ENCODE results near the gene PRPF40A. TPM values are rescaled to one million over a fixed set of nuclear protein-coding genes. Genes with fewer than 3 reads are reported as not detected.

The PRPF40A gene
- polyA plus RNA-seq, 12 donors: 66.3 to 140 (median 78.4) TPM; not detected in 1

DNA sequence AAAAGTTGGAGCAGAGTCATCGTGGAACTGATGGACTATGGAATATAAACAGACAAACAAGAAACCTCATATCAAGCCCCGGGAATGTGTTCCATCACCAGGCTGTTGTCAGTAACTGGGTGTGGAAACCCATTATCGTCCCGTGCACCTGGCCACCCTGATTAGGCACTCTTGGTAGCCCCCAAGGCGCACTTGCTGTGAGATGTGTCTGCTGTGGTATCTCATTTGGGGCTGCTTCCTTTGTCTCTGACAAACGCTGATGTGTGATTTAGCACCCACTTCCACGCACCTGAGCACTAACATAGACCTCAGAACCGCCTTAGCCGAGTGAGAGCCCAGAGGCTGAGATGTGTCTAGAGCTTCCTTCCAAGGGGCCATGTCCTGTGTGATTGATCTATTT, 96.3 kb downstream of the PRPF40A start:
- DNase-seq: no peak

DNA sequence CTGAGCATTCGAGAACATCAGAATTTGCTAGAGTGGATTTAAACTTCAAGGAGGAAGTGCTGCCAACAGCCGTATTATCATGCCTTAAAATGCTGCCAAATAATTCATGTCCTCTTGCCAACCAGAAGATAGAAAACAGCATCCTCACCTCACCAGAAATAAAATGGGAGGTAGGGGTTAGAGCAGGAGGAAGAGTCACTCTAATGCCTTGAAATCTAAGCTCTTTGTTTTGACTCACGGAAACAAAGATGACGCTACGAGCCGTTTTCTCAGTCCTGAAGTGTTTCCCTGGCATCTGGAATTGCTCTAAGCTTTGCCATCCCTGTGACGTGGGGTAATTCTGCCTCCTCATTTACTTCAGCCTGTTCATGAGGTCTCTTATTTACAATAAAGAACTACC, 97.1 kb downstream of the PRPF40A start:
- DNase-seq: no peak

DNA sequence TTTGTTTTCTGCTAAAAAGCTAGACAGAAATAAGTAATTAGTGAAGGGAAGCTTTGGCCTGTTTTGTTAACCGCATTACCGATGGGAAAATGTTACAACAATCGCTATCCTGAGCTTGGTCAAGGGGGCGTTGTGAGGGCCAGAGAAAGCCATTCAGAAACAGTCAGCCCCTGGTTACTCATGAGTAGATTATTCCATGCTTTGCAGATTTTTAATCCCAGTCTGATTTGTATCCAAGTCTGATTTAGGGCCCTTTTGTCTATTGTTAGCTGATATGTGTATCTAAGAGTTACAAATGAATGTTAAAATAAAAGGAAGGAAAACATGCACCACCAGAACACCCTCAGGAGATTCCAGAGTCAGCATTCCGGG, 99.1 kb downstream of the PRPF40A start:
- DNase-seq: no peak

DNA sequence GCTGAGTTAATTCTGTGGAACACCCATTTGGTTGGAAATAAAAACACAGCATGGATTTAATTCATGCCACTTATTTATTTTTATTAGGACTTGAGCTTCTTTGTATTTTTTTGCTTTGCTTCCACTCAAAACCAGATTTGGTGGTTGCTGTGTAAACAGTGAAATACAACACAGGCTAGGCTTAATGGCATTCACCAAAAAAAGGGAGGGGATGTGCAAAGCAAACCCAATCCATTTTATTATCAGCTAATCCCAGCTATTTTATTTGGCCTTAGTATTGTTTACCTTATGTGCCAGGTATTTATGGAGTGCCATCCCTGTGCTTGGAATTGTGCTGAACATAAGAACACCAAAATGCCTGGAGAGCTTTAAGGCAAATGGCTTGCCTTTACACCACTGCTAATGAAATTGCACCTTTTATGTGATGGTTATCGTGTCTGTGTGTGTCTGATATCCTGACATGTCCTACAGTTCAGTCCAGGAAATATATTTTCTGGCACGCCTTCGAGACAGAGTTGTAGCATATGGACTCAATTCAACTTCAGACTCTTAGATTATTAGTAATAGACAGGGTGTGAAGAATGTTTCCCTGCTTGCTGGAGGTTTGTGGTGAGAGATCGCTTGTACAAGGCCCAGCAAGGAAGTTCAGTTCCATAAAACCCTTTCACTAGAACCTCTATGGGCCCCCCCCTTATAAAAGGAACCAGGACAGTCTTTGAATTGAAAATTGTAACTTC, 99.6 kb downstream of the PRPF40A start:
- no peak for DNase-seq

DNA sequence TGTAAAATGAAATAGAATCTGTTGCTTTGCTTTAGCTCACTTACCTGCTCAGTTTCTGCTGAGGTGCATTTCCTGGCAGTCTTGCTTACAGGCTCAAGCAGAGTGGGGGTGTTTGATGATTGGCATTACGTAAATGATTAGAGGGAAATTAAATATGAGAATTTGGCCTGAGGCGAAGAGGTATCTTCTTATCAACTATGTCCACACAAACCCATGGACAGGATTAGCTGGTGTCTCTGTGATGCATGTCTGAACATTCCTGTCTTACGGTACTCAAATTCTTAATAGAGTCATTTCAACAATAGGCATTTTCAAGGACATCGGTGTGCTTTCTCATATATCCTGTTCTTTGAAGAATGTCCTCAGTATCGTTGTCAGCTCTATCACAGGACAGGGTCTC, 102.1 kb downstream of the PRPF40A start:
- DNase-seq: no peak

DNA sequence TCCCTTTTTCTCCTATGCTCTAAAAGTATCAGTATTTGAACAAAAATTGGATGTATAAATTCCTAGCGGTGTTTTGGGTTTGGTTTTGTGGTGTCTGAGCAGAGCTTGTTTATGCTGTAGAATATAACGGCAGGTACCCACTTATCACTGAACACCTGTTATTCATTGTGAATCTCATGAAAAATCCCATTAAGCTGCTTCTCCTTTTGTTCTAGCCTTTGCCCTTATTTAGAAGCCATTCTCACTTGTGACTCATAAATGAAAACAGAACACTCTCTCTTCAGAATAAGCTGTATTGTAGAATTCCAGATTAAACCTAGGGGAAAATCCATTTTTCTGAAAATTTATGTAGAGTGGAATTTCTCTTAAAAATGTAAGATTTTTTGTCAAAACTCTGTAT, 104.0 kb downstream of the PRPF40A start:
- no peak for DNase-seq

DNA sequence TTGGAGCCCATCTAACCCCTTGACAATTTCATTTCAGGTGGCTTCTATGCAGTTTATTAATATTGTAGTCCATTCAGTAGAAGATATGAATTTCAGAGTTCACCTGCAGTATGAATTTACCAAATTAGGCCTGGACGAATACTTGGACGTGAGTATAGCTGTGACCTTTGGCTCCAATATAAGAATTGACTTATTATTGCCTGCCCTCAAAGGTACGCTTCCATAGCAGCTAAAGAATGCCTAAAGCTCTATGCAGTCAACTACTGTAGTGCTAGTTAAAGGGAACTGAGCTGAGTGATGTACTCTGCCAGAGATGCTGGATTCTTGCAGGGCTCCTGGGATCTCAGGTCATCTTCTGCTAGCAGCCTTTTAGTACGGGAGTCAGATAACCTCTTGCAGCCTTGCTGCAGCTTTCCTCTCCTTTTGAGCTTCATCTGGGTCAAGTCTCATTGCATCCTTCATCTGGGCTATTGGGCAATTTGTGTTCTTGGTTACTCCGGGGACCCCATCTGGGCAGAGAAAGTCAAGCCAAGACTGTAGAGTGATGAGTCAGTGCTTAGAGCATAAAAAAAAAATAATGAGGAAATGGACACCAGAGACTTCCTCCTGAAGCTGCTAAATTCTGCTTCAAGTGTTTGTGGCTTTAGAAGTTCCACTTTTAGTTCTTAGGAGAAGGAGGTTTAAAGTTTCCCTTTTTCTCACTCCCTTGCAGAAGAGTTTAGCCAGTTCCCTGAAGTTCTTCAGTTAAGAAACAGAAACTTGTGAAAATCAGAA, 105.6 kb downstream of the PRPF40A start:
- DNase-seq: peak; percentile 42

DNA sequence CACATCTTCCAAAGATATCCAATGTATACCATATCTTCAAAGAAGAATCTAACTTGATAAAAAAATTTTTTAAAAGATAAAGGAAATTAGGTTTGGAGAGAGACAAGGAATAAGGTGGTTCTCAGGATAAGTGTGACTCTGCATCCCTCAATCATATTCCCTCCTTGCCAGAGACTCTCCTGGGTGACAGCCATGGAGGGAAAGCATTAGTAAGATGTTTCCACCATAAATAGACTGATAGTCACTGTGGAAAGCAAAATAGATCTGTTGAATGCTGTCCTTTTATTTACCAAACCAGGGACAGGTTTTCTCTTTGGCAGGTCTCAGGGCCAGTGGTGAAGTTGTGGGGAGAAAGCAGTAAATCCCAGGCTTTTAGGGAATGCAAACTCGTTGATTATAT, 107.6 kb downstream of the PRPF40A start:
- DNase-seq: no peak

DNA sequence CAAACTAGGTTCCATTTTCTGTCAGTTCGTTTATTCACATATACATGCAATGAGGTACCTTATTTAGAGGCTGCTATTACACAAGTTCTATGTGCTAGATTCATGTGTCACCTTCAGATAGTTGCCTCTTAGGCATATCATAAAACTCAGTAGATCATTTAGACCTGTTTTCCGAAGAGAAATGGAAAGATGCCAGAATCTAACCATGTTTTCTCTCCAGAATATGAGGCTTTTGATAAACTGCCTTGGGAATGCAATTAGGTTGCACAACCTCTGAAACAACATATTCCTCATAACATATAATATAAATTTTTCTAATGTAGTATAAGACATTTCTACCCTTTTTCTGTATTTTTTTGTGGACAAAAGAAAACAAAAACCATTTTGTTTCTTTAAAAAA, 108.1 kb downstream of the PRPF40A start:
- no peak for DNase-seq

DNA sequence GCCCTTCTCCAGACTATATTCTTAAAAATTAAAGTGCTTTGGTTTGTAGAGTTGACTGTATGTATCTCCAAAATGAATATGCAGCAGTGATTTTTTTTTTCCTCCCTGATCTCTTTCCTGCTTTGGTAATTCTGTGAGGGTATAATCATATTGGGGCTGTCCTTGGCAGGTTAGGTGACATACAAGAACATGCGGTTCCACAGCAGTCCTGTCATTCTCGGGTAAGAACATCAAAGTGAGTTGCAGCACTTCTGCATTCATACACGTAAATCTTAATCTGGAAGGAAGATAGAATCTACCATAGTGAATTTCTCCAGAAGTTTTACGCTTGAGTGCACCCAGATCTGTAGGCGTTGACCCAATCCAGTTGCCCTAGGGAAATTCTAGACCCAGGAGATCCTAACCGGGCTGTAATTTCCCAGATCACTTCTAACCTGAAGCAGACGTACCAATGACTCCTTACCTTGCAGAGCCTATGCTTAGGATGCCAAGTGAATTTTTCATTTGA, 109.4 kb downstream of the PRPF40A start:
- no peak for DNase-seq

DNA sequence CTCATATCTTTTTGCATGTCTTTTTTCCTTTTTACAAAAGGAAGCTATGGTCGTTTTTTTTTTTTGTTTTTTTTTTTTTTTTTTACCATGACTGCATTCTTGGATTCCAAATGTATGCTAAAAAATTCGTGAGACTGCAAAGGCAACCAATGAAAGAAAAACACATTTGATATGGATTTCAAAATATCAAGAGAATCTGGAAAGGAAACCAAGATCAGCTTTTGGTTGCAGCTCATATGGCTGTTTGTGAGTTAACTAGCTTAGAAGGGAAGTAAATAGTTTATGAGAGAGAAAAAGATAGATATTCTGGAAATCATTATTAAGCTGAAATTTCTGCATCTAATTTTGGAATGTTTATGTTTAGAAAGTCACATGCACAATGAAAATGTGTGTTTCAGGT, 110.3 kb downstream of the PRPF40A start:
- DNase-seq: no peak

DNA sequence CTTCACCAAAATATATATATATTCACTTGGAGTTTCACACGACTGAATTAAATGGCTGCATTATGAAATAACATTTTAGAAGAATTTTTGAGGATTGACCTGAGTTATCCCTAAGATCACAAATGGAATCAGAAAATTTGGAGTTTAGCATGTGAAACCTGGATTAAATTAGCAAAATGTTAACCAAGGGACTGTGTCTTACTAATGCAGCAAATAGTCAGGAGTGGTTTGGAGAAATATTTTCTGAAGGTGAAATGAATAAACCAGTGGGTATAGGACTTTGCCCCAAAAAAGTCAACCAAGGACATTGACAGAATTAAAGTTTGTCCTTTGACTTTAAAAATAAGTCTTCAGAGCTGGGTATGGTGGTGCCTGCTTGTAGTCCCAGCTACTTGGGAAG, 111.2 kb downstream of the PRPF40A start:
- no peak for DNase-seq

DNA sequence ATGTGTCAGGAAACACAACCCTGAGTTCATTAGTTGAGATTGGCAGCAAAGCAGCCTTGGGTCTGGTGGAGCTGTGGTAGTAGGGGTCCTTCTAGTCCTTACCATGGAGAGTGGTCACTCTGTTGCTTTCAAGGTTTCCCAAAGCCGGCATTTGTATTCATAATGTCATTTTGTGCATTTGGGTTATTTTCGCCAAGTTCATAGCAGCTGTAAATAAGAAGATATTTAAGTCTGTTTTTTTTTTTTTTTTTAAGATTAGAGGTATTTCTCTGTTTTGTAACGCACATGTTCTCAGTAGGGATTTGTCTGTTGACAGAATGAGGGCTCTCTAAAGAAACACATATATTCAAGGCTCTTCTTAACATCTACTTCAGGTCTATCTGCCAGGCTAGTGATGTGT, 114.1 kb downstream of the PRPF40A start:
- DNase-seq: no peak

DNA sequence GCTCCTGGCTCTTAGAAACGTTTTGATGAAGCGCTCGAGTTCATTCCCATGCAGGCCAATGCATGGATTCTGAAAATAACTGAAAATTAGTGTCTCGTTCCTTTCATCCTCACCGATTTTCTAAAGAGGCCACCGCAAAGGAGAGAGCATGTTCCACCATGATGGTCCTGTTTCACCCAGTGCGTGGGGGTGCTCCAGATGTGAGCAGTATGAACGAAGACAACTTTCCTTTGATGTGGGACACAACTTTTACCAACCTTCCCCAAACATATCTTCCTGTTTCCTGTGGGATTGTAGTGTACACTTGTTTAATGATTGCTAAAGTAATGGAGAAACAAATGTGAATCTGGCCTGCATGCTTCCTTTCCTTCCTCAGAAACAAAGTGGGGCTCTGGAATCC, 114.5 kb downstream of the PRPF40A start:
- no peak for DNase-seq

Other genes starting within 250 kb of the PRPF40A start
- gene ARL6IP6, start 1.2 kb upstream of the PRPF40A start, polyA plus RNA-seq (ENCODE audit: insufficient read length in 12 of 12): 10 to 100 TPM in 11 of 12 donors, not detected in 1; 36.7 to 52.8 (median 48.9) TPM